ENCODE data around the gene PUS1. TPM values are rescaled to one million over a fixed set of nuclear protein-coding genes. Genes with fewer than 3 reads are reported as not detected.

Gene PUS1
- total RNA-seq, 3 donors from 2014 or later, result 8.8 to 31.5 (median 20.9) TPM

DNA sequence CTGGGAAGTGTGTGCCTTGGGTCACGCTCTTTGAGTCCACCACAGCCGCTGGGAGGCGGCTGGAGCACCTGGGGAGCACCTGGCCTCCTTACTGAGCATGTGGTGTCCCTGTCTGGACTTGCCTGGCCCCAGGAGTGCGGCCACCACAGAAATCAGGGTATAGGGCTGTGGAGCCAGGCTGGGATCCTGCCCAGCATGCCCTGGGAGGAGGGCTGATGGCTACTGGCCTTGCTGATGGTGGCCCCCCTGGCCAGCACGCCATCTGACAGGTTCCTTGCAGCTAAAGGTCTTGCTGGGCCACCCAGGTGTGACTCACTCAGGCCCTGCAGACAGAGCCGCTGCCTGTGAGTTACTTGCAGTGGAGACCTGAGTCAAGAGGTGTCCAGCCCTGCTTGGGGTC, 28.7 kb upstream of the PUS1 start:
- Histone ChIP-seq H3K27me3 (no peaks in the 10 kb centered on the region), H3K4me3 (no peak overlapping the region), H3K27ac (no peak overlapping the region), H3K36me3 (no peaks in the 10 kb centered on the region), H3K4me1 (peaks cover 4 to 23% of the 10 kb centered on the region in 2 donors), H3K9me3 (no peaks in the 10 kb centered on the region)
- no peak for DNase-seq (ENCODE audit: low spot score in 2 of 2)
- intact Hi-C loops (cut with DNase I; ENCODE audit: low total_unique reads), result no loop called here
- TF ChIP-seq POLR2A (IDR thresholded peaks at IDR 0.05), result no peak
- no peak for TF ChIP-seq POLR2AphosphoS5 (IDR thresholded peaks at IDR 0.05)
- TF ChIP-seq, protein P1, sequence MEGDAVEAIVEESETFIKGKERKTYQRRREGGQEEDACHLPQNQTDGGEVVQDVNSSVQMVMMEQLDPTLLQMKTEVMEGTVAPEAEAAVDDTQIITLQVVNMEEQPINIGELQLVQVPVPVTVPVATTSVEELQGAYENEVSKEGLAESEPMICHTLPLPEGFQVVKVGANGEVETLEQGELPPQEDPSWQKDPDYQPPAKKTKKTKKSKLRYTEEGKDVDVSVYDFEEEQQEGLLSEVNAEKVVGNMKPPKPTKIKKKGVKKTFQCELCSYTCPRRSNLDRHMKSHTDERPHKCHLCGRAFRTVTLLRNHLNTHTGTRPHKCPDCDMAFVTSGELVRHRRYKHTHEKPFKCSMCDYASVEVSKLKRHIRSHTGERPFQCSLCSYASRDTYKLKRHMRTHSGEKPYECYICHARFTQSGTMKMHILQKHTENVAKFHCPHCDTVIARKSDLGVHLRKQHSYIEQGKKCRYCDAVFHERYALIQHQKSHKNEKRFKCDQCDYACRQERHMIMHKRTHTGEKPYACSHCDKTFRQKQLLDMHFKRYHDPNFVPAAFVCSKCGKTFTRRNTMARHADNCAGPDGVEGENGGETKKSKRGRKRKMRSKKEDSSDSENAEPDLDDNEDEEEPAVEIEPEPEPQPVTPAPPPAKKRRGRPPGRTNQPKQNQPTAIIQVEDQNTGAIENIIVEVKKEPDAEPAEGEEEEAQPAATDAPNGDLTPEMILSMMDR (IDR thresholded peaks at IDR 0.05), result no peak

DNA sequence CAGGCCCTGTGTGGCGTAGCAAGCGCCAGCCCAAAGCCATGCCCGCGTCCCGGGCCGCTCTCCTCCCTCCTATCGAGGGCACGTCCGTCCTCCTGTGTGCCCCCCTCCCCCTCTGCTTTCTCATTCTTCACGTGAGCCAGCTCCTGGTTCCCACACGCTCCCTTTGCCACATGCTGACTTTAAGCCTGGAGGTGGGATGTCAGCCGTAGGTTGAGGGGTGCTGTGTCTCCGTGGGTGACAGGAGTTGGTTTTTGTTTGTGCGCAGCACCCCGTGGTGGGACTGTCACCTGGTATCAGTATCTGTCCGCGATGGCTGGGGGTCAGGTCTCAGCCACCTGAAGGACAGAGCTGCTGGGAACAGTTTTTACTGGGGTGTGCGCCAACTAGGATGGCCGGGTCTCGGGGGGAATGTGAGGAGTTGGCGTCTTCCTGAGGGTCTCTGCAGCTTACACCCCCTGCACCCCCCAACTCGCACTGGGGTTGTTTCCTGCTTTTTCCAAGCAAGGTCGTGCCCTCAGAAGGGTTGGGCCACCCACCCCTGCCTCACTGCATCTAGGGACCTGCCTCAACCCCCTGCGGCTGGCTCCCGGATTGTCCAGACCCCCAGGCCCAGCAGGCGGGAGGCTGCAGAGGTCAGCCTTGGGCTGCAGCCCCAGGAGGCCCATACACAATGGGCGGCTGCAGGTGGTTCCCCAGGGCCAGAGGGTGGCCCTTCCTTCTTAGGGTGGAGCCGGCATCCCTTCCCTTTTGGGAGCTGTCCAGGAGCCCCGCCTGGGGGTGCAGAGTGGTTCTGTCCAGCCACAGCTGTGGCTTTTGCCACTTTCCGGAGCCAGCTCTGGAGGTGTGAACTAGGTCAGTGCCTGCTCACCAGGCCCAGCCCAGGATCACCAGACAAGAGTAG, 27.4 kb upstream of the PUS1 start:
- TF ChIP-seq POLR2AphosphoS5 (IDR thresholded peaks at IDR 0.05), result no peak
- TF ChIP-seq POLR2A (IDR thresholded peaks at IDR 0.05), result no peak
- intact Hi-C loops (cut with DNase I; ENCODE audit: low total_unique reads), result no loop called here
- Histone ChIP-seq H3K4me3 (peak overlapping the region in 2 of 3 donors; percentile 11 to 39), H3K36me3 (no peaks in the 10 kb centered on the region), H3K9me3 (no peaks in the 10 kb centered on the region), H3K27me3 (no peaks in the 10 kb centered on the region), H3K27ac (peak overlapping the region in 1 of 2 donors; percentile 48), H3K4me1 (peaks cover 4 to 23% of the 10 kb centered on the region in 2 donors)
- no peak for DNase-seq (ENCODE audit: low spot score in 2 of 2)

DNA sequence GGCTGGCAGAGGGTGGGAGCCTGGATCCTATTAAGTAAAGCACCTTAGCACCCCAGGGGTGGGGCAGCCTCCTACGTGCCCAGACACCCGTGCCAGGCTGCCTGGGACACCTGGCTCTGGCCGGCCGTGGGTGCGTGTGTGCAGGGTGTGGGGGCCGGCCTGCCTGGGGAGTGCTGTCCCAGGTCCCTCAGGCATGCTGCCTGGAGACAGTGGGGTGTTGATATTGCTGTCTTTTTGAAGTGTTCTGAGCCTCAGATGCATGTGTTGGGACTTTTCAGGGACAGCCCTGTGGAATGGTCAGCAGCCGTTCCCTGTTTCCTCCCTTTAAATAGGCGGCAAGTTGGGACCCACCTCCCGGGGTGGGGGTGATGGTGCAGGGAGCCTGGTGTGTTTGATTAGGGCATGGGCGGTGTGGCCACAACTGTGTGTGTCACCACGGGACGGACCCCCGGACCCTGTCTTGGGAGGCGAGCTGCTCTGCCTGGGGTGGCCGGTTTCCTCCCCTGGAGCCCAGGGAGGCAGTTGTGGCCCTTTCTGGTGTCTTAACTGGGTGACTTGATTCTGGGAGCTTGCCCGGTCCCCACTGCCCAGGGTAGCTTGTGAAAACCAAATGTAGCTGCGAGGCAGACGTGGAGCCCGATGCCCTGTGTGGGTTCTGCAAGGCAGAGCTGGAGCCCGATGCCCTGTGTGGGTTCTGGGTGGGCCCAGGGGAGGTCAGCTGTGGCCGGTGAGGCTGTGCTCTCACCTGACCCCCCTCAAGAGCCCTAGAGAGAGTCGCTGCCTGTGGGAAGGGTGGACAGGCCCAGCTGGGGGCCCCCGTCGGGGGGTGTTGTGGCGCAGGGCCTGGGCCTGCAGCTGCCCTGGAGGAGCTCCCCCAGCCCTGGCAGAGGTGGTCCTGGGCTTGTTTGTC, 26.5 kb upstream of the PUS1 start:
- Histone ChIP-seq H3K4me1 (peaks cover 0 to 16% of the 10 kb centered on the region in 2 donors), H3K9me3 (no peaks in the 10 kb centered on the region), H3K27me3 (no peaks in the 10 kb centered on the region), H3K27ac (peak overlapping the region in 1 of 2 donors; percentile 48), H3K4me3 (peak overlapping the region in 2 of 3 donors; percentile 11 to 39), H3K36me3 (no peaks in the 10 kb centered on the region)
- DNase-seq (ENCODE audit: low spot score in 2 of 2), result no peak
- TF ChIP-seq POLR2A (IDR thresholded peaks at IDR 0.05) (no peak), POLR2AphosphoS5 (IDR thresholded peaks at IDR 0.05) (no peak)
- TF ChIP-seq, protein P1 (IDR thresholded peaks at IDR 0.05), result no peak
- intact Hi-C loops (cut with DNase I; ENCODE audit: low total_unique reads), result no loop called here

GRCh38 chr12:131903270-131904255, 25.5 kb upstream of the PUS1 start:
- H3K9me3 ChIP-seq, result no peaks in the 10 kb centered on the region
- peak overlapping the region in 1 of 3 donors; percentile 39 for H3K4me3 ChIP-seq
- no peaks in the 10 kb centered on the region for H3K36me3 ChIP-seq
- TF ChIP-seq POLR2AphosphoS5 (IDR thresholded peaks at IDR 0.05) (no peak), POLR2A (IDR thresholded peaks at IDR 0.05) (no peak)
- TF ChIP-seq, protein P1 (IDR thresholded peaks at IDR 0.05), result no peak
- no peaks in the 10 kb centered on the region for H3K27me3 ChIP-seq
- no peak for DNase-seq (ENCODE audit: low spot score in 2 of 2)
- no peak overlapping the region for H3K27ac ChIP-seq
- H3K4me1 ChIP-seq, result peaks cover 0 to 16% of the 10 kb centered on the region in 2 donors
- intact Hi-C loops (cut with DNase I; ENCODE audit: low total_unique reads), result no loop called here

- no peak overlapping the region for H3K27ac ChIP-seq
- H3K9me3 ChIP-seq, result no peaks in the 10 kb centered on the region
- H3K4me1 ChIP-seq, result peaks cover 0 to 16% of the 10 kb centered on the region in 2 donors
- no peak overlapping the region for H3K4me3 ChIP-seq
- H3K27me3 ChIP-seq, result no peaks in the 10 kb centered on the region
- TF ChIP-seq POLR2A (IDR thresholded peaks at IDR 0.05) (no peak), POLR2AphosphoS5 (IDR thresholded peaks at IDR 0.05) (no peak)
- TF ChIP-seq, protein P1 (IDR thresholded peaks at IDR 0.05), result no peak
- no peak for DNase-seq (ENCODE audit: low spot score in 2 of 2)
- H3K36me3 ChIP-seq, result peaks cover 8% of the 10 kb centered on the region
- intact Hi-C loops (cut with DNase I; ENCODE audit: low total_unique reads), result no loop called here
These were observed 24.7 kb upstream of the PUS1 start for GRCh38 chr12:131904346-131904745.

All from breast epithelium (tissue), 4 donors.